ENCODE data around the gene GPR162.
"Not testable (repeated sequence)": the region's sequence is repeated elsewhere in the genome, so short reads cannot be mapped to it uniquely, and the experiment has no call there.

Gene GPR162

DNA sequence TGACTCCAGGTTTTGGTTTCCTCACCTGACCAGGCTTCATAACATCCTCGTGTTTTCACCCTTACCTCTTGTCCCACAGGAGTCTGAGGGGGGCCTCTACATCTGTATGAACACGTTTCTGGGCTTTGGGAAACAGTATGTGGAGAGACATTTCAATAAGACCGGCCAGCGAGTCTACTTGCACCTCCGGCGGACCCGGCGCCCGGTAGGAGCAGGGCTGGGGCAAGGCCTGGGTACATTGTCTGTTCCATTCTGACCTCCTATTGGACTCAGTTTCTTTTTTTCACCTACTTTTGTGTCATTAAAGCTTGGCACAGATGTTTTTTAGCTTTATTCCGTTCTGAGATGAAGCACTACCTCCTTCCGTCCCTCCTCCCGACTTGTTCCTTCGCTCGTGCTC lies 33.7 kb downstream of the GPR162 start:
- DNase-seq (ENCODE audit: low read depth in 2 of 2) = no peak

DNA sequence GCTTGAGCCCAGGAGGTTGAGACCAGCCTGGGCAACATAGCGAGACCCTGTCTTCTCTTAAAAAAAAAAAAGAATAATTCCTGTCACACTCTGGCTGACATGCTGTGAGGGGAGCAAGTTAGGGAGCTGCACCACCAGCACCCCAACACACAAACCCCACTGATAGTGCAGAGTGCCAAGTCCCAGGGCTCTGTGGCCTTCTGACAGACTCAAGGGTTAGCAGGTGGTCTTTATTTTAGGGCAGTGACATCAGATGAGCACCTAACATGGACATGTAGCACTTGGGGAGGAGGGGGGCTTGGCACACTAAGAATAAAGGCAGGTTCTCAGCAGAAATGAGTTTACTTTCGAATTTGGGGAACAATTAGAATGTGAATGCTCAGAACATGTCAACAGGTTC lies 37.2 kb downstream of the GPR162 start:
- DNase-seq (ENCODE audit: low read depth in 2 of 2) = no peak

GRCh38 chr12:6860116-6860515 lies 38.5 kb downstream of the GPR162 start:
- DNase-seq (ENCODE audit: low read depth in 2 of 2) = no peak

DNA sequence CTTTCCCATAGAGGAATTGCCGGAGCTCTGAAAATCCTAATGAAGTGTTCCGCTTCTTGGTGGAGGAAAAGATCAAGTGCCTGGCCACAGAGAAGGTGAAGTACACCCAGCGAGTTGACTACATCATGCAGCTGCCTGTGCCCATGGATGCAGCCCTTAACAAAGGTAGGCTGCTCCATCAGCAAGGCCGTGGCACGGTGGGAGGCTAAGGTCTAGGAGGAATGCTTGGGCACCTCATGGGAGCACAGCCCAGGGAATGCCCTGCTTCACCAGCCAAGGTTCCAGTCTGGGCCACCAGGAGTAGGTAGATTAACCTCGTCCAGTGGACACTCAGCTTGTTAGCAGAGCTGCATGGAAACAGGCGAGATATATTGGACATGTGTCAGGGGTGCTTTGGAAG lies 39.3 kb downstream of the GPR162 start:
- DNase-seq (ENCODE audit: low read depth in 2 of 2) = no peak

DNA sequence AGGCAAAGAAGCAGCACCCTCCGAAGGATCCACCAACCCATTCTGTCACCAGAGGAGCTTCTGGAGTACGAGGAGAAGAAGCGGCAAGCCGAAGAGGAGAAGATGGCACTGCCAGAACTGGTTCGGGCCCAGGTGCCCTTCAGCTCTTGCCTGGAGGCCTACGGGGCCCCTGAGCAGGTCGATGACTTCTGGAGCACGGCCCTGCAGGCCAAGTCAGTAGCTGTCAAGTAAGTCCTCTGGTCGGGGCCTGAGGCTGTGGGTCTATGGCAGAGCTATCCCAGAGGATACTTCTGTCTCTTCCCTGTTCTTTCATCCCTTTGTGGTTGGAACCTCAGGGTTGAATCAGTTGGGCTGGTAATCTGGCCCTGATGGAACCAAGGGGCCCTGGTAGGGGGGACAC lies 39.8 kb downstream of the GPR162 start:
- no peak for DNase-seq (ENCODE audit: low read depth in 2 of 2)

- DNase-seq (ENCODE audit: low read depth in 2 of 2) = no peak
These were observed 41.4 kb downstream of the GPR162 start for GRCh38 chr12:6863033-6863432.

DNA sequence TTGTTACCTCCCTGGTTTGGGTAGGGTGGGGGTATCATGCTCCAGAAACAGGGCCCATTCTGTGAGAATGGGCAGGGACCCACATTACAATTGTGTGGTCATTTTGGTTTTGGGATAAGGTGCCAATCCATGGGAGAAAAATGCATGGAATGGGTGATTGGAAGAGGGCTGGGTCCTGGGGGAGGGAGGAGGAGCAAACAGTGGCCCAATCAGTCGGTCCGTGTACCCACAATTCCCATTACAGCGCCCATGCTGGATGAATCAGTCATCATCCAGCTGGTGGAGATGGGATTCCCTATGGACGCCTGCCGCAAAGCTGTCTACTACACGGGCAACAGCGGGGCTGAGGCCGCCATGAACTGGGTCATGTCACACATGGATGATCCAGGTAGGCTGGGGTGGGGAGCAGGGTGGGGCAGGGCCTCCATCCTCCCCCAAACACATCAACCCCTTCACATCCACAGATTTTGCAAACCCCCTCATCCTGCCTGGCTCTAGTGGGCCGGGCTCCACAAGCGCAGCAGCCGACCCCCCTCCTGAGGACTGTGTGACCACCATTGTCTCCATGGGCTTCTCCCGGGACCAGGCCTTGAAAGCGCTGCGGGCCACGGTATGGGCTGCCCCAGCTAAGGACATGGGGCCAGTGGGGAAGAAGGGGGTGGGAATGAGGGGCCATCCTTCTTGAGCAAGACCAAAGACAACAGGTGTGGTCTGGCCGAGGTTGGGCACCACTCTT lies 42.1 kb downstream of the GPR162 start:
- no peak for DNase-seq (ENCODE audit: low read depth in 2 of 2)

GRCh38 chr12:6865307-6865706 lies 43.7 kb downstream of the GPR162 start:
- not testable (repeated sequence) for DNase-seq (ENCODE audit: low read depth in 2 of 2)

DNA sequence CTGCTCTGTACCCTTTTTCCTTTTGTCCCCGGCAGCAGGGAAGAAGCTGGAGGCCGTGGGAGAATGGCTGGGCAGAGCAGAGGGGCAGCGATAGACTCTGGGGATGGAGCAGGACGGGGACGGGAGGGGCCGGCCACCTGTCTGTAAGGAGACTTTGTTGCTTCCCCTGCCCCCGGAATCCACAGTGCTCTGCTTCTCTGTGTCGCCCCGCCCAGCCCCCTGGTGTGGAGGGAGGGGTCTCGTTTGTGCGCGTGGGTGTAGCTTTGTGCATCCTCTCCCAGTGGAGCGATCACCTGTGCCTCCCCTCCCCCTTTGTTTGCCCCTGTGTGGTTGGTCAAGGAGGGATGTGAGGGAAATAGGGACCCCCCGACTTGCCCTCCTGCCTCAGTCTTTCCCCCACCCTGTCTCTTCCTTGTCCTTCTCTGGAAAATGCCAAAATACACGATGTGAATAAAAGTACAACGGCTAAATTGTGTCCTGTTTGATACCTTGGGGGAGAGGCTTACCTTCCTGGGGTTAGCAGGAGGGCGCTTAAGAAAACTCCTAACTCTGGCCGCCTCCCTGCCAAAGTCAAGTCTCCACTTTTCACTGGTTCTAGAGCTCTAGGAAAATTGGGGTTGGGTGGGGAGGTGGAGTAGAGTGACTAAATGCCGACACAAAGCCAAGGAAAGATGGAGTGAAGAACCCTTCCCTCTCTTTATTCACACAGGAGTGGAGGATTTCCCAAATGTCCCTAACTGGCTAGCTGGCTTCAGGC lies 44.7 kb downstream of the GPR162 start:
- DNase-seq (ENCODE audit: low read depth in 2 of 2) = no peak

DNA sequence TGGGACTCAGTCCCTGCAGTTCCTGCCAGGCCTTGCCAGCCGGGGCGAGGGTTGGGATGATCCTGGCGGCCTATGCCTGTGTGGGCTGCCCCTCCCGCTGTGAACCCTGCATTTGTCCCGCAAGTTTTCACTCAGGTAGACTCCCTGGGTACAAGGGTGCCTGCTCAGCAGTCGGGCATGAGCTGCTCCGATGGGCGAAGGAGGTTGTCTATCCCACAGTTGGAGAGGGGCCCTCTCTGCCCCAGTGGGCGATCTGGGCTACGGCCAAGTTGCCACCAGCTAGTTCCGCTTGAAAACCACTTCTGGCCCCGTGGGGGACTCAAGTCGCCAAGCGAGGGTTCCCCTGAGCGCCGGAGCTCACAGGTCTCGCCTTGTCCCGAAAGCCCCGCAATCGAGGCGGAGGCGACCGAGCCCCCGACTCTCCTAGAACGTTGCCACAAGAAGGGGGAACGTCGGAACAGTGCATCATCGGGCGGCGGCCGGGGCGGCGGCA lies 45.3 kb downstream of the GPR162 start:
- no peak for DNase-seq (ENCODE audit: low read depth in 2 of 2)

- DNase-seq (ENCODE audit: low read depth in 2 of 2) = no peak
These were observed 46.0 kb downstream of the GPR162 start, which contains the start of gene TPI1 for GRCh38 chr12:6867413-6868210. TSS of gene TPI1 (plus strand) at chr12:6867531. CDS start at chr12:6867567, 36 bp downstream.

- DNase-seq (ENCODE audit: low read depth in 2 of 2) = no peak
These were observed 46.8 kb downstream of the GPR162 start for GRCh38 chr12:6868211-6869048.

DNA sequence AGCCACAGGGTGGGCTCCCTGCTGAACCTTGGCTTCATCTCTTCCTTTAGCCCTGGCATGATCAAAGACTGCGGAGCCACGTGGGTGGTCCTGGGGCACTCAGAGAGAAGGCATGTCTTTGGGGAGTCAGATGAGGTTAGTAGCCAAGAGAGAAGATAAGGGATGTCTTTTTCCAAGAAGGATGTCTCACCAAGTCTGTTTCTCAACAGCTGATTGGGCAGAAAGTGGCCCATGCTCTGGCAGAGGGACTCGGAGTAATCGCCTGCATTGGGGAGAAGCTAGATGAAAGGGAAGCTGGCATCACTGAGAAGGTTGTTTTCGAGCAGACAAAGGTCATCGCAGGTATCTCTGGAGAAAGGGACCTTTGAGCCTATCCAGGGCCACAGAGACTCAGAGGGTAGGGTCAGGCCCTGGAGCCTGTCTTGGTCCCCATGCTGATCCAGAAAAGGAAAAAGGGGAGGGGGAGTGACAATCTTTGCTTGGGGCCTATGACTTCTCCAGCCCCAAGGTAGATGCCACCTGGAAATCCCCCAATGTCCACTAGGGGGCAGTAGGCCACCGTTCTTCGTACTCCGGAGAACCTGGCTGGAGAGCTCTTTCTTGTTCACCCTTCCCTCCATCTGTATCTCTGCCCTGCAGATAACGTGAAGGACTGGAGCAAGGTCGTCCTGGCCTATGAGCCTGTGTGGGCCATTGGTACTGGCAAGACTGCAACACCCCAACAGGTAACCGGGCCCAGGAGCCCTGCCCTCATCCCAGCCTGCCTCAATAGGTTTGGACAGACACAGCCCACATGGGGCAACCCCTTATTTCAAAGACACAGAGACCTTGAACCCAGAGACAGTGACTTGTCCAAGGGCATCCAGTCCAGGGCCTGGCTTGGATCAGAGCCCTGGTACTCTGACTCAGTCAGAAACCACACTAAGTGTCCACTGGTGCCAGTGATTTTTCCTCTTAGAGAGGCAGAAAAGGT lies 47.7 kb downstream of the GPR162 start:
- no peak for DNase-seq (ENCODE audit: low read depth in 2 of 2)

DNA sequence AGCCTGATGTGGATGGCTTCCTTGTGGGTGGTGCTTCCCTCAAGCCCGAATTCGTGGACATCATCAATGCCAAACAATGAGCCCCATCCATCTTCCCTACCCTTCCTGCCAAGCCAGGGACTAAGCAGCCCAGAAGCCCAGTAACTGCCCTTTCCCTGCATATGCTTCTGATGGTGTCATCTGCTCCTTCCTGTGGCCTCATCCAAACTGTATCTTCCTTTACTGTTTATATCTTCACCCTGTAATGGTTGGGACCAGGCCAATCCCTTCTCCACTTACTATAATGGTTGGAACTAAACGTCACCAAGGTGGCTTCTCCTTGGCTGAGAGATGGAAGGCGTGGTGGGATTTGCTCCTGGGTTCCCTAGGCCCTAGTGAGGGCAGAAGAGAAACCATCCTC lies 48.7 kb downstream of the GPR162 start:
- DNase-seq (ENCODE audit: low read depth in 2 of 2) = not testable (repeated sequence)

- no peak for DNase-seq (ENCODE audit: low read depth in 2 of 2)
These were observed 49.7 kb downstream of the GPR162 start for GRCh38 chr12:6871052-6871957.

GRCh38 chr12:6872073-6873048 lies 50.7 kb downstream of the GPR162 start:
- no peak for DNase-seq (ENCODE audit: low read depth in 2 of 2)

DNA sequence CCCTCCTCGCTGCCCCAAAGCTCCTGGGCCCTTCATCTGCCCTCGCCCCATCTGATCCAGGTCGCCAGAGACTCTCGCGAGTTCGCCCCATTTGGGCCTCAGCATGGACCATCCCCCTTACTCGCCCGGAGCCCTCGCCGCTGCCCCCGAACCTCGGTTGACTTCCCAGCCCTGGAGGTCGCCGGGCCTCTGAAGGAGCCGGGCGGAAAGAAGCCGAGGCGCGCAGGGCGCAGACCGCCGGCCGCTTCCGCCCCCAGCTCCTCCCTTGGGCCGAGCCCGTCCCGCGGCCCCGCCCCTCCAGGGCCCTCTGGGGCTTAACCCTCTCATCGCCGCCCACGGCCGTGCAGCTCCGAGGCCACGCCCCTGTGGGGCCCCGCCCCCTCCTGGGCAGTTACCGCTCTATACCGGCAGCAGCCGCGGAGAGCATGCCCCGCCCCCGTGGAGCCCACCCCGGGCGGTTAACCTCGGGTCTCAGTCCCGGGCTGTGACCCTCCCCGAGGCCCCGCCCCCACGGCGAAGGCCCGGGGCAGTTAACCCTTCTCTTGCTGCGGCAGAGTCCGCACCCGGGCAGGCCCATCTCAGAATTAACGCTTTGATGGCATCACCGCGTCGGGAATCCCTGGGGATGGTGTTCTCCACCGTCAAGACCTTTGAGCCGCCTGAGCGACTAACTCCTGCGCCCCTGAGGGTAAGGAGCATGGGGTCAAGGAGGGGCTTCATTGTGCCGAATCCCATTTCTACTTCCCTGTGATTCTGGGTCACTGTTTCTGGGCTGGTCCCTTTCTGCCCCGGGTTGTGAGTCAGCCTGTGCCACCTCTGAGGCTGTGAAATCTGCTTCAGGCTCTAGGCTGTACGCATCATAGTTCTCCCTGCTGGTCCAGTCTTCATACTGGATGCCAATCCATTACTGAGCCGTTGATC lies 51.7 kb downstream of the GPR162 start, which contains the start of gene SPSB2:
Gene SPSB2 (minus strand): TSS at position 210 of the 921 bp plus-strand sequence. CDS start 402 bp downstream, outside the sequence.
- DNase-seq (ENCODE audit: low read depth in 2 of 2) = peak; percentile 82 to 85
